IgD-negative memory B cell (primary cell): ENCODE data around the gene PCDHGC3. TPM values are rescaled to one million over a fixed set of nuclear protein-coding genes. Genes with fewer than 3 reads are reported as not detected.

Experiments
- H3K27ac Mint-ChIP-seq, 3 donors: one replicate each; pipeline ENCODE4 v1.8.0; 2020 to 2022; ENCODE audit warnings: mild to moderate bottlenecking in 3 of 3, mixed read lengths in 3 of 3, moderate library complexity in 1 of 3
- H3K27me3 Mint-ChIP-seq: one replicate; pipeline ENCODE4 v1.8.0; 2021; ENCODE audit warnings: mixed read lengths
- H3K36me3 Mint-ChIP-seq: one replicate; pipeline ENCODE4 v1.8.0; 2020; ENCODE audit warnings: mild to moderate bottlenecking, mixed read lengths
- H3K4me1 Mint-ChIP-seq, 3 donors: one replicate each; pipeline ENCODE4 v1.8.0; 2020 to 2022; ENCODE audit warnings: mixed read lengths in 3 of 3, mild to moderate bottlenecking in 1 of 3
- H3K4me3 Mint-ChIP-seq, 4 donors: one replicate each; pipeline ENCODE4 v1.8.0; 2020 to 2022; ENCODE audit warnings: mild to moderate bottlenecking in 4 of 4, mixed read lengths in 4 of 4, moderate library complexity in 3 of 4
- H3K9me3 Mint-ChIP-seq, 3 donors: one replicate each; pipeline ENCODE4 v1.8.0; 2020 to 2021; ENCODE audit warnings: mixed read lengths in 3 of 3, mild to moderate bottlenecking in 1 of 3
- polyA plus RNA-seq: library from polyadenylated mRNA; unstranded; fragments of 300-500 nt; fragmentation: Illumina TruSeq; gene quantifications from one replicate; pipeline ENCODE4 v1.2.3, GENCODE V29; 2021

PCDHGC3 gene
- polyA plus RNA-seq, 1 donor from 2014 or later, result 3.9 TPM

DNA sequence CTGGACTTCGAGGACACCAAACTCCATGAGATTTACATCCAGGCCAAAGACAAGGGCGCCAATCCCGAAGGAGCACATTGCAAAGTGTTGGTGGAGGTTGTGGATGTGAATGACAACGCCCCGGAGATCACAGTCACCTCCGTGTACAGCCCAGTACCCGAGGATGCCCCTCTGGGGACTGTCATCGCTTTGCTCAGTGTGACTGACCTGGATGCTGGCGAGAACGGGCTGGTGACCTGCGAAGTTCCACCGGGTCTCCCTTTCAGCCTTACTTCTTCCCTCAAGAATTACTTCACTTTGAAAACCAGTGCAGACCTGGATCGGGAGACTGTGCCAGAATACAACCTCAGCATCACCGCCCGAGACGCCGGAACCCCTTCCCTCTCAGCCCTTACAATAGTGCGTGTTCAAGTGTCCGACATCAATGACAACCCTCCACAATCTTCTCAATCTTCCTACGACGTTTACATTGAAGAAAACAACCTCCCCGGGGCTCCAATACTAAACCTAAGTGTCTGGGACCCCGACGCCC, 1.3 kb downstream of the PCDHGC3 start:
- H3K27me3 Mint-ChIP-seq, result peaks cover 34% of the 10 kb centered on the region
- H3K4me1 Mint-ChIP-seq, result peaks cover 9 to 20% (median 17%) of the 10 kb centered on the region in 3 donors
- peak overlapping the region; percentile 95 to 99 (median 97) for H3K4me3 Mint-ChIP-seq
- H3K36me3 Mint-ChIP-seq, result no peaks in the 10 kb centered on the region
- H3K9me3 Mint-ChIP-seq, result no peaks in the 10 kb centered on the region
- peak overlapping the region in 2 of 3 donors; percentile 14 to 72 for H3K27ac Mint-ChIP-seq

DNA sequence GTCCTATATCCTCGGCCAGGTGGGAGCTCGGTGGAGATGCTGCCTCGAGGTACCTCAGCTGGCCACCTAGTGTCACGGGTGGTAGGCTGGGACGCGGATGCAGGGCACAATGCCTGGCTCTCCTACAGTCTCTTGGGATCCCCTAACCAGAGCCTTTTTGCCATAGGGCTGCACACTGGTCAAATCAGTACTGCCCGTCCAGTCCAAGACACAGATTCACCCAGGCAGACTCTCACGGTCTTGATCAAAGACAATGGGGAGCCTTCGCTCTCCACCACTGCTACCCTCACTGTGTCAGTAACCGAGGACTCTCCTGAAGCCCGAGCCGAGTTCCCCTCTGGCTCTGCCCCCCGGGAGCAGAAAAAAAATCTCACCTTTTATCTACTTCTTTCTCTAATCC, 2.0 kb downstream of the PCDHGC3 start:
- Mint-ChIP-seq H3K27ac (peak overlapping the region in 1 of 3 donors; percentile 14), H3K27me3 (peaks cover 34% of the 10 kb centered on the region), H3K4me3 (peak overlapping the region in 3 of 4 donors; percentile 7 to 97 (median 54))

DNA sequence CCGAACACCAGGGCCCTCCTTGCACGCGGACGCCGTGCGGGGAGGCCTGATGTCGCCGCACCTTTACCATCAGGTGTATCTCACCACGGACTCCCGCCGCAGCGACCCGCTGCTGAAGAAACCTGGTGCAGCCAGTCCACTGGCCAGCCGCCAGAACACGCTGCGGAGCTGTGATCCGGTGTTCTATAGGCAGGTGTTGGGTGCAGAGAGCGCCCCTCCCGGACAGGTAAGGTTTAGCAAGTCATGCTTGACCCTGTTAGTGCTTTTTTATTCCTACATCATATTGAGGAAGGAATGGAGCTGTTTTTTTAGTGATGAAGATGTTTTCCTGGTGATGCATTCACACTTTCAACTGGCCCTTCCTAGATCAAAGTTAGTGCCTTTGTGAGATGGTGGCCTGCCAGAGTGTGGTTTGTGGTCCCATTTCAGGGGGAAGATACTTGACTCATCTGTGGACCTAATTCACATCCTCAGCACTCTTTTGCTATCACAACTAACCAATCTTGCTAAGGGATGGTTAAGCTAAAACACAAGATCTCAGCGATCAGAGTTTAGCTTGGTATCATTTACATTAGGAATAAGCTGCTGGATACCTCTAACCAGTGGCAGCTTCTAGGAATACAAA, 2.7 kb downstream of the PCDHGC3 start:
- no peaks in the 10 kb centered on the region for H3K9me3 Mint-ChIP-seq
- H3K4me1 Mint-ChIP-seq, result peaks cover 9 to 25% (median 21%) of the 10 kb centered on the region in 3 donors
- peak overlapping the region in 3 of 4 donors; percentile 7 to 97 (median 54) for H3K4me3 Mint-ChIP-seq
- no peak overlapping the region for H3K27ac Mint-ChIP-seq
- no peaks in the 10 kb centered on the region for H3K36me3 Mint-ChIP-seq
- H3K27me3 Mint-ChIP-seq, result peaks cover 37% of the 10 kb centered on the region

More for the DNA sequence above, 2.0 kb downstream of the PCDHGC3 start:
- H3K4me1 Mint-ChIP-seq, result peaks cover 9 to 20% (median 17%) of the 10 kb centered on the region in 3 donors
- H3K36me3 Mint-ChIP-seq, result no peaks in the 10 kb centered on the region
- no peaks in the 10 kb centered on the region for H3K9me3 Mint-ChIP-seq

DNA sequence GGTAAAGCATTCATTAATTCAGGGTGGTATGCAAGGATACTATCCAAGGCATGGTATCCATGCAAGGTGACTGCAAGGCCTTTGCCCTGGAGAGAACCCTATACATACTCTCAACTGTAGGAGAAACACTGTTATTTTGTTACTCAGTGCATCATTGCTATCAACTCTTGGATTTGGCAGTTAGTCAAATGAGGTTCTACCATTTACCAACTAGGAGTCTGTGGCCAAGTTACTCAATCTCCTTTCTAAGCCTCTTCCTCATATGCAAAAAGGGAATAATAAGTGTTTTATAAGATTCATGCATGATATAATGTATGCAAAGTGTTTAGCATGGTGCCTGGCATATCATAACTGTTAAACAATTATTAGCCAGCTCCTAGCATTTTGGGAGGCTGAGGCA, 4.0 kb downstream of the PCDHGC3 start:
- Mint-ChIP-seq H3K27me3 (peaks cover 45% of the 10 kb centered on the region), H3K27ac (no peak overlapping the region), H3K4me1 (peaks cover 17 to 33% (median 29%) of the 10 kb centered on the region in 3 donors), H3K36me3 (no peaks in the 10 kb centered on the region), H3K4me3 (no peak overlapping the region), H3K9me3 (no peaks in the 10 kb centered on the region)

DNA sequence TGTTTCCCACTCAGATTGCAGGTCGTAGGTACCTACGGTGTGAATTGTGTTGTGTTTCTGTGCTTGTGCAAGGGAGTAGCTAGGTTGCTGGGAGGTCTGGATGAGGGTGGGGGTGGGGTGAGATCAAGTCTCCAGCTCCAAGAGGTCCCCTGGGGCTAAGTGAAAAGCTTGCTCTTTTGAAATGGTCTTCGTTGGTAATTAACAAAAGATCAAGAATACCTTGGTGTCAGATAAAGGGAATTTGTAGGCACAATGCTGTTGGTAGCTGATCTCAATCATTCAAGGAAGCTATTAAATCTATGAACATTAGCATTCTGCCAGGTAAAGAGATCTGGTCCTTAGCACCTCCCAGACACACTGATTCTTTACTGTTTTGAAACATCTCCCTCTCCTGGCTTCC, 8.1 kb downstream of the PCDHGC3 start:
- Mint-ChIP-seq H3K4me3 (peak overlapping the region in 1 of 4 donors; percentile 7), H3K27ac (no peak overlapping the region), H3K27me3 (peaks cover 22% of the 10 kb centered on the region), H3K36me3 (no peaks in the 10 kb centered on the region), H3K9me3 (no peaks in the 10 kb centered on the region), H3K4me1 (peaks cover 8 to 32% (median 14%) of the 10 kb centered on the region in 3 donors)

DNA sequence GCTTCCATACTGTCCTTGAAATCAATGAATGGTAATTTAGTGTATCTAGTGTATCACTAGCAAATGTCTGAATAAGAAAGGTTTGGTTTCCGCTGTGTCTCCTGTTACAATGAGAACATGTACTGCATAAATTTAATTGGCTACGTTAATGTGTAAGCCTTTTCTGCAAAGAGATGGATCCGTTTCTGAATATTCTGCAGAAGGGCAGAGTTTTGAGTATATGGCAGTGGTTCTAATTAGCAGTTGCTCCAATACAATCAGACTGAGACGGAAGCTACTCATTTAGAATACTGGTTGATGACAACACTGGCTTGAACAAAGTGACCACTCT, 8.5 kb downstream of the PCDHGC3 start:
- Mint-ChIP-seq H3K4me1 (peaks cover 8 to 32% (median 14%) of the 10 kb centered on the region in 3 donors), H3K36me3 (no peaks in the 10 kb centered on the region), H3K27ac (no peak overlapping the region), H3K4me3 (peak overlapping the region; percentile 7 to 90 (median 75)), H3K9me3 (no peaks in the 10 kb centered on the region), H3K27me3 (peaks cover 24% of the 10 kb centered on the region)

DNA sequence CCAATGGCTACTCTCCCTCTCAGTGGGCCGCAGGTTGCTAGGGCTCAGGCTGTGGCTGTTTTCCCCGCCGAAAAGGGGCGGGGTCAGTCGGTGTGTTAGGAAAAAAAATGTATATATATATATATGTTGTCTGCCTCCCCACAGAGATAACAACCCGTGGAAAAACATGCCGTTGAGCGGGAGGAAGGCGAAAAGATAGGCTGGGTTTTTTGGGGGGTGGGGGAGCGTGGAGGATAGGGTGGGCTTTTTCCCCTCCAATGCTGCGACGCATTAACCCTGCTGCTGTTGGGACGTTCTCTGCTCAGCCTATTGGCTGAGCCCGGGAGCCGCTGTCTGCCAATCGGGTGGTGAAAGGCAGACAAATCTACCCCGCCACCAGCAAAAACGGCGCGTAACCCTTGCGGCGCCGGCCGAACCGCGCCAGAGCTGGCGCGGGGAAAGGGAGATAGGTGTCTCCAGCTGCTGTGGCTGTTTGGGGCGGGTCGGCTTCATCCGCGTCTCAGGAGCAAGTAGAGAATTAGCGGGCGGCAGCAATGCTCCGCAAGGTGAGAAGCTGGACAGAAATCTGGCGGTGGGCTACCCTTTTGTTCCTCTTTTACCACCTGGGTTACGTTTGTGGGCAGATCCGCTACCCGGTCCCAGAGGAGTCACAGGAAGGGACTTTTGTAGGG, 9.0 kb downstream of the PCDHGC3 start, which contains the start of gene PCDHGC4:
Gene PCDHGC4 (plus strand): TSS at position 390 of the 671 bp plus-strand sequence. CDS start 144 bp downstream, at position 534.
- H3K4me3 Mint-ChIP-seq, result peak within 1 kb of the TSS; percentile 7 to 90 (median 75)
- H3K36me3 Mint-ChIP-seq, result no peaks in the 10 kb centered on the region
- no peaks in the 10 kb centered on the region for H3K9me3 Mint-ChIP-seq
- peaks cover 28% of the 10 kb centered on the region for H3K27me3 Mint-ChIP-seq
- peaks cover 8 to 32% (median 14%) of the 10 kb centered on the region in 3 donors for H3K4me1 Mint-ChIP-seq
- peak within 1 kb of the TSS in 1 of 3 donors; percentile 35 for H3K27ac Mint-ChIP-seq

DNA sequence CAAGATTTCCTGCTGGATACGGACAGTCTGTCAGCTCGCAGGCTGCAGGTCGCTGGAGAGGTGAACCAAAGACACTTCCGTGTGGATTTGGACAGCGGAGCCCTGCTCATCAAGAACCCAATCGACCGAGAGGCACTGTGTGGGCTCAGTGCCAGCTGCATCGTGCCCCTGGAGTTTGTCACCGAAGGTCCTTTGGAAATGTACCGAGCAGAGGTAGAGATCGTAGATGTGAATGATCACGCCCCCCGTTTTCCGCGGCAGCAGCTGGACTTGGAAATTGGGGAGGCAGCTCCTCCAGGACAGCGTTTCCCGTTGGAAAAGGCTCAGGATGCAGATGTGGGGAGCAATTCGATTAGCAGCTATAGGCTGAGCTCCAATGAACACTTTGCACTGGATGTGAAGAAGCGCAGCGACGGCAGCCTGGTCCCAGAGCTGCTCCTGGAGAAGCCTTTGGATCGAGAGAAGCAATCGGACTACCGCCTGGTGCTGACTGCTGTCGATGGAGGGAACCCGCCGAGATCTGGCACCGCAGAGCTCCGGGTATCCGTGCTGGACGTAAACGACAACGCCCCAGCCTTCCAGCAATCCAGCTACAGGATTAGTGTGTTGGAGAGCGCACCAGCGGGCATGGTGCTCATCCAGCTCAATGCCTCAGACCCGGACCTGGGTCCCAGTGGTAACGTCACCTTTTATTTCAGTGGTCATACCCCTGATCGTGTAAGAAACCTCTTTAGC, 9.7 kb downstream of the PCDHGC3 start:
- Mint-ChIP-seq H3K27ac (peak overlapping the region in 1 of 3 donors; percentile 35), H3K4me3 (peak overlapping the region; percentile 7 to 90 (median 75)), H3K4me1 (peaks cover 8 to 32% (median 14%) of the 10 kb centered on the region in 3 donors), H3K9me3 (no peaks in the 10 kb centered on the region), H3K27me3 (peaks cover 34% of the 10 kb centered on the region), H3K36me3 (no peaks in the 10 kb centered on the region)

DNA sequence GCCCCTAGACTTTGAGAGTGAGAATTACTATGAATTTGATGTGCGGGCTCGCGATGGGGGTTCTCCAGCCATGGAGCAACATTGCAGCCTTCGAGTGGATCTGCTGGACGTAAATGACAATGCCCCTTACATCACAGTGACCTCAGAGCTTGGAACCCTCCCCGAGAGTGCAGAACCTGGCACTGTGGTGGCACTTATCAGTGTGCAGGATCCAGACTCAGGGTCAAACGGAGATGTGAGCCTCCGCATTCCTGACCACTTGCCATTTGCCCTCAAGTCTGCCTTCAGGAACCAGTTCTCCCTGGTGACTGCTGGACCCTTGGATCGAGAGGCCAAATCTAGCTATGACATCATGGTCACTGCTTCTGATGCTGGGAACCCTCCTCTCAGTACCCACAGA, 10.3 kb downstream of the PCDHGC3 start:
- H3K4me3 Mint-ChIP-seq, result peak overlapping the region in 1 of 4 donors; percentile 19
- peaks cover 40% of the 10 kb centered on the region for H3K27me3 Mint-ChIP-seq
- H3K36me3 Mint-ChIP-seq, result peaks cover 3% of the 10 kb centered on the region
- H3K4me1 Mint-ChIP-seq, result peaks cover 11 to 35% (median 20%) of the 10 kb centered on the region in 3 donors
- no peak overlapping the region for H3K27ac Mint-ChIP-seq
- no peaks in the 10 kb centered on the region for H3K9me3 Mint-ChIP-seq

GRCh38 chr5:141487131-141487530, 11.4 kb downstream of the PCDHGC3 start:
- Mint-ChIP-seq H3K4me1 (peaks cover 13 to 36% (median 25%) of the 10 kb centered on the region in 3 donors), H3K9me3 (no peaks in the 10 kb centered on the region), H3K36me3 (peaks cover 3% of the 10 kb centered on the region), H3K27me3 (peaks cover 45% of the 10 kb centered on the region), H3K4me3 (no peak overlapping the region), H3K27ac (no peak overlapping the region)

DNA sequence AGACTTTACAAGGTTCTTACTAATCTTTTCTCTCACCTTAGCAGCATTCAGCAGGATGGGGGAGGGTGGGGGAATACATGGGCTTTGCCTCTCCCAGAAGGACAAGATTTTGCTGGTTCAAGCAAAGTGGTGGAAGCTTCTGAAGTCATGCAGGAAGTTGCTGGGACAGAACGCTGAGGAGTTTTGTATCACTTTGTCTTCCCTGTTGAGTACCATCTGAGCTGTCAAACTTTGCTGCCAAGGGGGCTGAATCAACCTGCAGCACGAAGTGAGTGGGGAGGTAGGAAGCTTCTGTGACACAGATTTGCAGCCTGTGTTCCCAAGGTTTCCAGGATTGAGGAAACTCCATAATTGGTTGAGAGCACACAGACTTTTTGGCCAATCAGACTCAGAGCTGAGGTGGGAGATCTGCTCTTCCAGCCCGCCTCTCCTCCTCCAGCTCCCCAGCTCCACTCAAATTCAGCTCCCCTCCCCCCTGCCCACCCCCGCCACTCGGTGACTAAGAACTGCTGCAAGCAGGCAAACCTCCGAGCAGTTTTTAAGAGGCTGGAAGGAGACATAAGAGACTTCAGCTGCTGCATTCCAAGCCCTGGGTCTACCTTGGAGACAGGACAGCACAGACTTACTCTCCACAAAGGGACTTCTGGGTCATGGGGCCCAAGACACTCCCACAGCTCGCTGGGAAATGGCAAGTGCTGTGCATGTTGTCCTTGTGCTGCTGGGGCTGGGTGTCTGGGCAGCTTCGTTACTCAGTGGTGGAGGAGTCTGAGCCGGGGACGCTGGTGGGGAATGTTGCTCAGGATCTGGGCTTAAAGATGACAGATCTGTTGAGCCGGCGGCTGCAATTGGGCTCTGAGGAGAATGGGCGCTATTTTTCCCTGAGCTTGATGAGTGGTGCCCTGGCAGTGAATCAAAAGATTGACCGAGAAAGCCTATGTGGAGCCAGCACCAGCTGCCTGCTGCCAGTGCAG, 13.1 kb downstream of the PCDHGC3 start, which contains the start of gene PCDHGC5:
Gene PCDHGC5 (plus strand): TSS at position 491 of the 971 bp plus-strand sequence. CDS start 160 bp downstream, at position 651.
- no peak within 1 kb of the TSS for H3K27ac Mint-ChIP-seq
- H3K4me3 Mint-ChIP-seq, result peak within 1 kb of the TSS in 1 of 4 donors; percentile 60
- H3K4me1 Mint-ChIP-seq, result peaks cover 14 to 36% (median 21%) of the 10 kb centered on the region in 3 donors
- no peaks in the 10 kb centered on the region for H3K9me3 Mint-ChIP-seq
- peaks cover 37% of the 10 kb centered on the region for H3K27me3 Mint-ChIP-seq
- H3K36me3 Mint-ChIP-seq, result peaks cover 3% of the 10 kb centered on the region

- H3K36me3 Mint-ChIP-seq, result peaks cover 3% of the 10 kb centered on the region
- peaks cover 39% of the 10 kb centered on the region for H3K27me3 Mint-ChIP-seq
- H3K27ac Mint-ChIP-seq, result no peak overlapping the region
- peak overlapping the region in 2 of 4 donors; percentile 39 to 73 for H3K4me3 Mint-ChIP-seq
- no peaks in the 10 kb centered on the region for H3K9me3 Mint-ChIP-seq
- peaks cover 7 to 28% (median 15%) of the 10 kb centered on the region in 3 donors for H3K4me1 Mint-ChIP-seq
These were observed 14.1 kb downstream of the PCDHGC3 start for GRCh38 chr5:141489841-141490240.

DNA sequence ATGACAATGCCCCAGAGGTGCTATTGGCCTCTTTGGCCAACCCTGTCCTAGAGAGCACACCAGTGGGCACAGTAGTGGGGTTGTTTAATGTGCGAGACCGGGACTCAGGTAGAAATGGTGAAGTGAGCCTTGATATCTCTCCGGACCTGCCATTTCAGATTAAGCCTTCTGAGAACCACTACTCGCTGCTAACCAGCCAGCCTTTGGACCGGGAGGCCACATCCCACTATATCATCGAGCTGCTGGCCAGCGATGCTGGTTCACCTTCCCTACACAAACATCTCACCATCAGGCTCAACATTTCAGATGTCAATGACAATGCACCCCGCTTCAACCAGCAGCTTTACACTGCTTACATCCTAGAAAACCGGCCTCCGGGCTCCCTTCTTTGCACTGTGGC, 14.5 kb downstream of the PCDHGC3 start:
- Mint-ChIP-seq H3K9me3 (no peaks in the 10 kb centered on the region), H3K27ac (peak overlapping the region in 1 of 3 donors; percentile 29), H3K36me3 (peaks cover 3% of the 10 kb centered on the region), H3K4me1 (peaks cover 7 to 25% (median 12%) of the 10 kb centered on the region in 3 donors), H3K4me3 (peak overlapping the region in 3 of 4 donors; percentile 39 to 81 (median 73)), H3K27me3 (peaks cover 35% of the 10 kb centered on the region)

- Mint-ChIP-seq H3K4me3 (peak overlapping the region; percentile 34 to 86 (median 56)), H3K4me1 (peaks cover 10 to 27% (median 15%) of the 10 kb centered on the region in 3 donors), H3K27ac (peak overlapping the region in 2 of 3 donors; percentile 29 to 81), H3K27me3 (peaks cover 32% of the 10 kb centered on the region), H3K36me3 (peaks cover 3% of the 10 kb centered on the region), H3K9me3 (no peaks in the 10 kb centered on the region)
These were observed 15.0 kb downstream of the PCDHGC3 start for GRCh38 chr5:141490771-141491170.
